MCF 10A (cell line): ENCODE results near the gene FAM131C. TPM values are rescaled to one million over a fixed set of nuclear protein-coding genes. Genes with fewer than 3 reads are reported as not detected.

Experiments used
- BruUV-seq: library from RNA; stranded (reverse); fragments of 400-500 nt; replicated peaks from 2 replicates; lab custom pipeline; 2021; lab: Mats Ljungman, UMichigan
- CTCF ChIA-PET: fragments of 300-600 bp; sonication (Branson Sonifier 250); formaldehyde crosslinking; extraction: SDS; loops from one replicate; lab custom pipeline; 2021; ENCODE audit warnings: antibody characterized with exemption, inconsistent platforms; lab: Yijun Ruan, JAX
- POLR2A ChIA-PET: fragments of 300-600, 350-650 bp; sonication (Branson Sonifier 250); formaldehyde crosslinking; extraction: SDS; loops from one replicate; lab custom pipeline; 2020; ENCODE audit warnings: antibody characterized with exemption, inconsistent platforms; lab: Yijun Ruan, JAX
- DNase-seq: peaks from one replicate; pipeline ENCODE4 v3.0.0-alpha.2; 2018; ENCODE audit not compliant: unreplicated experiment
- H3K27ac Mint-ChIP-seq: one replicate; pipeline ENCODE4 v1.8.0; 2022; ENCODE audit warnings: mild to moderate bottlenecking, low read depth, mixed read lengths; ENCODE audit not compliant: unreplicated experiment
- H3K27me3 Mint-ChIP-seq: one replicate; pipeline ENCODE4 v1.8.0; 2022; ENCODE audit warnings: mixed read lengths; ENCODE audit not compliant: insufficient read depth, unreplicated experiment
- H3K36me3 Mint-ChIP-seq: one replicate; pipeline ENCODE4 v1.8.0; 2022; ENCODE audit warnings: mild to moderate bottlenecking, moderate library complexity, mixed read lengths; ENCODE audit not compliant: insufficient read depth, unreplicated experiment
- H3K4me1 Mint-ChIP-seq: one replicate; pipeline ENCODE4 v1.8.0; 2022; ENCODE audit warnings: mixed read lengths; ENCODE audit not compliant: insufficient read depth, unreplicated experiment
- H3K4me3 Mint-ChIP-seq: one replicate; pipeline ENCODE4 v1.8.0; 2022; ENCODE audit warnings: mild to moderate bottlenecking, moderate library complexity, mixed read lengths; ENCODE audit not compliant: unreplicated experiment
- H3K9me3 Mint-ChIP-seq: one replicate; pipeline ENCODE4 v1.8.0; 2022; ENCODE audit warnings: mixed read lengths; ENCODE audit not compliant: unreplicated experiment
- intact Hi-C: fragments of 100-400 bp; cut with micrococcal nuclease; formaldehyde crosslinking; loops from 2 replicates; pipeline ENCODE4 v1.14.1; 2022
- total RNA-seq: library from RNA; stranded (reverse); gene quantifications from 2 replicates; pipeline ENCODE4 v1.2.3, GENCODE V29; 2022
- TF ChIP-seq, protein P1 (sequence below): fragments of 200-600 bp; IDR thresholded peaks from one replicate; pipeline ENCODE4 v1.8.0; 2022; ENCODE audit warnings: antibody characterized with exemption, mild to moderate bottlenecking; ENCODE audit not compliant: unreplicated experiment

Gene FAM131C
- total RNA-seq, 1 experiment from 2014 or later = not detected

DNA sequence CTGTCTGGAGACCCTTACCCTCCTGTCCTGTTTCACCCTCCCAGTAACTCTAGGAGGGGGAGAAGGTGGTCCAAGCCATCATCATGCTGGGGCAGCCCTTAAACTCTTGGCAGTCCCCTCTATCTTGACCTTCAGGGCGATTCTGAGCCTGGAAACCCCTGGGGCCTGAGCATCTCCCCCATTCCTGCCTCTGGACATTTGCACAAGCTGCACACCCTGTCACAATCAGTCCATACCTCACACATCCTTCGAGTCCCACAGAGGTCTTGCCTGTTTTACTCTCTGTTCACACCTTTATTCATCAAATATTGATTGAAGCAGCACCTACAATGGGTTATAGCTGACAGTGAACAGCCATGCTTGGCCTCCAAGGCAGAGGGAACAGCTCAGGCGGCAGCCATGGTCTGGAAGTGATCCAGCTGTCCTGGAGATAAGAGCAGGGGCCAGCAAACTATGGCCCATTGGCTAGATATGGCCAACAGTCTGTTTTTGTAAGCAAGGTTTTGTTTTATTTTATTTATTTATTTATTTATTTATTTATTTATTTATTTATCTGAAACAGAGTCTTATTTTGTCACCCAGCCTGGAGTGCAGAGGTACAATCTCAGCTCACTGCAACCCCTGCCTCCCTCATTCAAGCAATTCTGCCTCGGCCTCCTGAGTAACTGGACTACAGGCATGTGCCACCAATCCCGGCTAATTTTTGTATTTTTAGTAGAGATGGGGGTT is 7.1 kb upstream of the FAM131C start:
- Mint-ChIP-seq H3K27me3 (no peaks in the 10 kb centered on the region), H3K4me1 (peaks cover 30% of the 10 kb centered on the region), H3K9me3 (no peaks in the 10 kb centered on the region), H3K27ac (no peak overlapping the region), H3K4me3 (no peak overlapping the region), H3K36me3 (no peaks in the 10 kb centered on the region)
- TF ChIP-seq, protein P1, sequence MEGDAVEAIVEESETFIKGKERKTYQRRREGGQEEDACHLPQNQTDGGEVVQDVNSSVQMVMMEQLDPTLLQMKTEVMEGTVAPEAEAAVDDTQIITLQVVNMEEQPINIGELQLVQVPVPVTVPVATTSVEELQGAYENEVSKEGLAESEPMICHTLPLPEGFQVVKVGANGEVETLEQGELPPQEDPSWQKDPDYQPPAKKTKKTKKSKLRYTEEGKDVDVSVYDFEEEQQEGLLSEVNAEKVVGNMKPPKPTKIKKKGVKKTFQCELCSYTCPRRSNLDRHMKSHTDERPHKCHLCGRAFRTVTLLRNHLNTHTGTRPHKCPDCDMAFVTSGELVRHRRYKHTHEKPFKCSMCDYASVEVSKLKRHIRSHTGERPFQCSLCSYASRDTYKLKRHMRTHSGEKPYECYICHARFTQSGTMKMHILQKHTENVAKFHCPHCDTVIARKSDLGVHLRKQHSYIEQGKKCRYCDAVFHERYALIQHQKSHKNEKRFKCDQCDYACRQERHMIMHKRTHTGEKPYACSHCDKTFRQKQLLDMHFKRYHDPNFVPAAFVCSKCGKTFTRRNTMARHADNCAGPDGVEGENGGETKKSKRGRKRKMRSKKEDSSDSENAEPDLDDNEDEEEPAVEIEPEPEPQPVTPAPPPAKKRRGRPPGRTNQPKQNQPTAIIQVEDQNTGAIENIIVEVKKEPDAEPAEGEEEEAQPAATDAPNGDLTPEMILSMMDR = no peak
- intact Hi-C loops = no loop called here
- ChIA-PET CTCF (interaction anchor here (0.6 to 12.6 kb wide), 10 partner anchors 7 to 407 kb away, joined by 3 to 373 read pairs (median 18); partner anchors contain the start of genes CPLANE2, EPHA2 and SZRD1), POLR2A (interaction anchor here (0.7 to 8.8 kb wide), 6 partner anchors 11 to 274 kb away, joined by 3 to 112 read pairs (median 4); no protein-coding TSS in a partner anchor)
- no TSS peak for BruUV-seq
- no peak for DNase-seq

DNA sequence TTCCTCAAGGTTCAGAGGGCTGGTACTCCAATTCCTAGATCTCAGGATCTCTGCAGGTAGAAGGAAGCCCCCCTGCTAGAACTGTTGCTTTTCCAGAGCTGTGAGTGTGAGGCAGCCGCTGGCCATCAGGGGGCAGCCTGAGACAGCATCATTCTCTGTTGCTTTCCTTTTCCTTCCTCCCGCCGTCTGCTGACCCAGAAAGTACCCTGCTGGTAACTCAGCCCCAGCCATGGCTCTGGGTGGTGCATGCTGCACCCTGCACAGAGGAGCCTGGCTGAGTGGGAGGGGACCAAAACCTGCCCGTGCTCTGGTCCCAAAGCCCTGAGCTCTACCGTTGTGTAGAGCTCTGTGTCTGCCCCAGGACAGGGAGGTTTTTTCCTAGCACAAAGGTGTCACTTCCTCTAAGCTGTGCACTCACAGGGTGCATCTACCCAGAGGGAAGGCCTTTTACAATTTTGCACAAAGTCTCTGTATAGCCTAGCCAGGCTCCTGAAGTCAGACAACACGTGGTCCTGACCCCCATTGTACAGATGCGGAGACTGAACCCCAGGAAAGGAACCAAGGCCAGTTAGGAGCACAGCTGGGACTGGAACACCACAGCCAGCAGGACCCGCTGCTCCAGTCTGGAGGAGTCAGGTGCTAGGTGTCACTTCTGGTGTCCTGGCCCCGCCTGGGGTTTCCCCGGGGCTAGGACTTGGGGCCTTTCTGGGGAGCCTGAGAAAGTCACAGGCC is 5.6 kb upstream of the FAM131C start:
- intact Hi-C loops = loop anchor here (1.0 to 5.0 kb wide), 6 partner anchors 43 to 418 kb away; no protein-coding TSS in a partner anchor
- H3K4me3 Mint-ChIP-seq = no peak overlapping the region
- peaks cover 39% of the 10 kb centered on the region for H3K4me1 Mint-ChIP-seq
- no peaks in the 10 kb centered on the region for H3K27me3 Mint-ChIP-seq
- peak; percentile 77 for DNase-seq
- TF ChIP-seq, protein P1 = peak; percentile 93
- no TSS peak for BruUV-seq
- no peaks in the 10 kb centered on the region for H3K9me3 Mint-ChIP-seq
- POLR2A ChIA-PET = interaction anchor here (0.8 to 8.8 kb wide), 13 partner anchors 26 to 285 kb away, joined by 3 to 112 read pairs (median 7); partner anchors contain the start of gene CPLANE2
- no peaks in the 10 kb centered on the region for H3K36me3 Mint-ChIP-seq
- no peak overlapping the region for H3K27ac Mint-ChIP-seq
- CTCF ChIA-PET = interaction anchor here (0.6 to 12.6 kb wide), 31 partner anchors 8 to 537 kb away, joined by 3 to 373 read pairs (median 4); partner anchors contain the start of genes CPLANE2, EPHA2 and SZRD1

DNA sequence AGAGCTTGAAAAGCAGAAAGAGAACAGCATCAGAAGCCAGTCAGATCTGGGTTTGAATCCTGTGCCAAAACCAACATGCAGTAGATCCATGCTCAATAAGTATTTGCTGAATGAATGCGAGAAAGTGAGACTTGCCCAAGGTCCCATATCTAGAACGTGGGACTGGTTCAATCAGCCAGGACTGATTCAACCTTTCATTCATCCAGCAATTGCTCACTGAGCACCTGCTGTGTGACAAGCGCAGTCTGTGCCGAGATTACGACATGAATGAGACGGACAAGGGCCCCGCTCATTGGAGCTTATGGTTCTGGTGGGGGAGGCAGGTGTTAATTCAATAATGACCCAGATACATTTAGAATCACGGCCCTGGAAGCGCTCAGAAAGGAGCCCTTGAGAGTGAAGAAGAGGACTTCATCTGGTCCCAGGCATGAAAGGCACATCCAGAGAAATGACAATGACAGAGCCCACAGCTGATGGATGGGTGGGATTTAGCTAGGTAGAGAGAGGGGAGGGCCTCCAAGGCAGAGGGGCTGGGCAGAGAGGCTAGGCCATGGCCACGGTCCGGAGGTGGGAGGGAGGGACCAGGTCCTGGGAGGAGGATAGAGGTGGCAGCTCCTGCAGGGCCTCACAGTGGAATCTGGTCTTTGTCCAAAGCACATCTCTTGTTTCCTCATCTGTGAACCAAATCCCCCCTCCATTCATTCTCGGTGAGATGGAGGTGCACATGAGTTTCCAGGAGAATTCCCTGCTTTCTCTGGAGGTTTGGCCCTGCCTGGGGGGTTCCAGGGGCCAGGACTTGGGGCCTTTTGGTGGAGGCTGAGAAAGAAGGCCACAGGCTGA is 4.2 kb upstream of the FAM131C start:
- CTCF ChIA-PET = interaction anchor here (0.5 to 12.6 kb wide), 20 partner anchors 31 to 412 kb away, joined by 3 to 373 read pairs (median 6); partner anchors contain the start of genes CPLANE2, EPHA2 and SZRD1
- BruUV-seq = no TSS peak
- no peak overlapping the region for H3K27ac Mint-ChIP-seq
- intact Hi-C loops = loop anchor here (2.0 to 5.0 kb wide), 4 partner anchors 45 to 420 kb away; no protein-coding TSS in a partner anchor
- H3K9me3 Mint-ChIP-seq = no peaks in the 10 kb centered on the region
- H3K4me1 Mint-ChIP-seq = peaks cover 43% of the 10 kb centered on the region
- H3K27me3 Mint-ChIP-seq = no peaks in the 10 kb centered on the region
- H3K4me3 Mint-ChIP-seq = no peak overlapping the region
- no peaks in the 10 kb centered on the region for H3K36me3 Mint-ChIP-seq
- POLR2A ChIA-PET = interaction anchor here (0.6 to 8.8 kb wide), 10 partner anchors 9 to 170 kb away, joined by 3 to 112 read pairs (median 8); partner anchors contain the start of gene CPLANE2
- TF ChIP-seq, protein P1 = no peak
- DNase-seq = peak; percentile 49
